Caco-2 (cell line): ENCODE data around the gene TSPAN9. TPM values are rescaled to one million over a fixed set of nuclear protein-coding genes. Genes with fewer than 3 reads are reported as not detected.
A peak's percentile ranks its signal among the peaks of the same experiment; 100 is the strongest.

Experiments used
- BruUV-seq: library from RNA; stranded (reverse); fragments of 400-500 nt; replicated peaks from 2 replicates; lab custom pipeline; 2021; lab: Mats Ljungman, UMichigan
- CTCF ChIA-PET: fragments of 300-600 bp; sonication (Branson Sonifier 250); formaldehyde crosslinking; loops from one replicate; lab custom pipeline; 2022; ENCODE audit warnings: antibody characterized with exemption; lab: Charles Lee
- POLR2A ChIA-PET: fragments of 300-600 bp; sonication (Branson Sonifier 250); formaldehyde crosslinking; loops from one replicate; lab custom pipeline; 2022; ENCODE audit warnings: antibody characterized with exemption; lab: Charles Lee
- DNase-seq, 2 experiments: peaks; one replicate each; pipeline versions ENCODE4 v3.0.0 to v3.0.0-alpha.2; 2020 to 2022
- H3K27me3 ChIP-seq: replicated peaks from 2 replicates; pipeline ENCODE4 v1.6.0; 2011; ENCODE audit warnings: low read length; ENCODE audit not compliant: control insufficient read depth, insufficient read depth
- H3K36me3 ChIP-seq: 2 replicates; pipeline ENCODE4 v1.5.1; 2011; ENCODE audit warnings: low read length; ENCODE audit not compliant: control insufficient read depth, insufficient read depth
- H3K4me1 ChIP-seq: fragments of 250-450 bp; sonication (Bioruptor Pico); 2 replicates; pipeline ENCODE4 v1.5.1; 2020; ENCODE audit warnings: mild to moderate bottlenecking
- H3K4me3 ChIP-seq: 2 replicates; pipeline ENCODE4 v1.5.1; 2011; ENCODE audit warnings: low read depth, mild to moderate bottlenecking, control low read depth, low read length
- H3K9me3 ChIP-seq: fragments of 250-450 bp; sonication (Bioruptor Pico); 2 replicates; pipeline ENCODE4 v1.5.1; 2020; ENCODE audit warnings: mild to moderate bottlenecking, moderate library complexity
- H3K27ac Mint-ChIP-seq: one replicate; pipeline ENCODE4 v1.8.0; 2022; ENCODE audit warnings: mixed read lengths; ENCODE audit not compliant: unreplicated experiment
- H3K27me3 Mint-ChIP-seq: one replicate; pipeline ENCODE4 v1.8.0; 2022; ENCODE audit warnings: mixed read lengths; ENCODE audit not compliant: insufficient read depth, unreplicated experiment
- H3K36me3 Mint-ChIP-seq: one replicate; pipeline ENCODE4 v1.8.0; 2022; ENCODE audit warnings: mild to moderate bottlenecking, mixed read lengths; ENCODE audit not compliant: insufficient read depth, unreplicated experiment
- H3K4me1 Mint-ChIP-seq: one replicate; pipeline ENCODE4 v1.8.0; 2022; ENCODE audit warnings: low read depth, mixed read lengths; ENCODE audit not compliant: unreplicated experiment
- H3K4me3 Mint-ChIP-seq: one replicate; pipeline ENCODE4 v1.8.0; 2022; ENCODE audit warnings: mild to moderate bottlenecking, moderate library complexity, mixed read lengths; ENCODE audit not compliant: unreplicated experiment
- H3K9me3 Mint-ChIP-seq: one replicate; pipeline ENCODE4 v1.8.0; 2022; ENCODE audit warnings: mixed read lengths; ENCODE audit not compliant: unreplicated experiment
- CTCF ChIP-seq, 2 experiments: fragments of 200-600 bp in 1 of 2; IDR thresholded peaks; 1 replicate in 1 of 2; 2 replicates in 1 of 2; pipeline versions ENCODE4 v1.5.1 to v1.8.0; 2011 to 2022; ENCODE audit warnings: antibody characterized with exemption in 1 of 2, control low read depth in 1 of 2, inconsistent platforms in 1 of 2, low read depth in 1 of 2, low read length in 1 of 2, mild to moderate bottlenecking in 1 of 2, moderate library complexity in 1 of 2; ENCODE audit not compliant: insufficient read depth in 1 of 2, severe bottlenecking in 1 of 2, unreplicated experiment in 1 of 2
- intact Hi-C: fragments of 100-400 bp; cut with micrococcal nuclease; formaldehyde crosslinking; loops from one replicate; pipeline ENCODE4 v1.10.0; 2022; ENCODE audit not compliant: unreplicated experiment
- total RNA-seq: library from RNA; stranded (reverse); gene quantifications from 2 replicates; pipeline ENCODE4 v1.2.3, GENCODE V29; 2022

Gene TSPAN9
- total RNA-seq, 1 experiment from 2014 or later: 49.1 TPM

GRCh38 chr12:3272958-3273357, 195.8 kb downstream of the TSPAN9 start:
- DNase-seq: no peak
- BruUV-seq: no TSS peak
- no peaks in the 10 kb centered on the region for H3K27me3 Mint-ChIP-seq

GRCh38 chr12:3273409-3273853, 196.3 kb downstream of the TSPAN9 start:
- no peaks in the 10 kb centered on the region for H3K4me1 Mint-ChIP-seq
- H3K9me3 Mint-ChIP-seq: no peaks in the 10 kb centered on the region
- Histone ChIP-seq H3K9me3 (no peaks in the 10 kb centered on the region), H3K27me3 (no peaks in the 10 kb centered on the region), H3K4me3 (no peak overlapping the region), H3K36me3 (no peaks in the 10 kb centered on the region), H3K4me1 (no peaks in the 10 kb centered on the region)
- TF ChIP-seq CTCF (IDR thresholded peaks at IDR 0.05; ENCODE audit: insufficient read depth in 1 of 2, low read depth in 1 of 2, low read length in 1 of 2, severe bottlenecking in 1 of 2, unreplicated experiment in 1 of 2): no peak
- intact Hi-C loops: no loop called here
- no peak overlapping the region for H3K4me3 Mint-ChIP-seq
- no TSS peak for BruUV-seq
- peak overlapping the region; percentile 8 for H3K27ac Mint-ChIP-seq
- H3K27me3 Mint-ChIP-seq: no peaks in the 10 kb centered on the region
- no peaks in the 10 kb centered on the region for H3K36me3 Mint-ChIP-seq
- POLR2A ChIA-PET: no interaction called here
- CTCF ChIA-PET: interaction anchor here (0.7 to 5.4 kb wide), 4 partner anchors 25 to 139 kb away, joined by 3 to 49 read pairs (median 18); no protein-coding TSS in a partner anchor
- no peak for DNase-seq

More at GRCh38 chr12:3272958-3273357, 195.8 kb downstream of the TSPAN9 start:
- H3K9me3 ChIP-seq: no peaks in the 10 kb centered on the region
- Mint-ChIP-seq H3K4me3 (no peak overlapping the region), H3K27ac (no peak overlapping the region), H3K36me3 (no peaks in the 10 kb centered on the region), H3K4me1 (no peaks in the 10 kb centered on the region), H3K9me3 (no peaks in the 10 kb centered on the region)
- intact Hi-C loops: no loop called here
- H3K4me3 ChIP-seq: no peak overlapping the region
- no peak for TF ChIP-seq CTCF (IDR thresholded peaks at IDR 0.05; ENCODE audit: insufficient read depth in 1 of 2, low read depth in 1 of 2, low read length in 1 of 2, severe bottlenecking in 1 of 2, unreplicated experiment in 1 of 2)
- ChIA-PET CTCF (interaction anchor here (3.2 to 5.4 kb wide), 3 partner anchors 27 to 138 kb away, joined by 17 to 49 read pairs (median 18); no protein-coding TSS in a partner anchor), POLR2A (no interaction called here)
- H3K4me1 ChIP-seq: no peaks in the 10 kb centered on the region
- no peaks in the 10 kb centered on the region for H3K36me3 ChIP-seq
- no peaks in the 10 kb centered on the region for H3K27me3 ChIP-seq

GRCh38 chr12:3274664-3275063, 197.5 kb downstream of the TSPAN9 start:
- H3K4me3 Mint-ChIP-seq: no peak overlapping the region
- H3K4me1 ChIP-seq: no peaks in the 10 kb centered on the region
- H3K4me1 Mint-ChIP-seq: no peaks in the 10 kb centered on the region

More at GRCh38 chr12:3274664-3275063, 197.5 kb downstream of the TSPAN9 start:
- Mint-ChIP-seq H3K27me3 (no peaks in the 10 kb centered on the region), H3K27ac (no peak overlapping the region), H3K9me3 (no peaks in the 10 kb centered on the region), H3K36me3 (no peaks in the 10 kb centered on the region)
- Histone ChIP-seq H3K36me3 (no peaks in the 10 kb centered on the region), H3K4me3 (no peak overlapping the region), H3K9me3 (no peaks in the 10 kb centered on the region), H3K27me3 (no peaks in the 10 kb centered on the region)
- DNase-seq: no peak
- POLR2A ChIA-PET: no interaction called here
- no peak for TF ChIP-seq CTCF (IDR thresholded peaks at IDR 0.05; ENCODE audit: insufficient read depth in 1 of 2, low read depth in 1 of 2, low read length in 1 of 2, severe bottlenecking in 1 of 2, unreplicated experiment in 1 of 2)
- CTCF ChIA-PET: interaction anchor here (0.7 to 5.4 kb wide), 19 partner anchors 8 to 241 kb away, joined by 3 to 49 read pairs (median 7); no protein-coding TSS in a partner anchor
- intact Hi-C loops: loop anchor here (1.0 to 2.0 kb wide), 3 partner anchors 72 to 201 kb away; no protein-coding TSS in a partner anchor
- BruUV-seq: no TSS peak
